PC-3 (cell line): Measurements from ENCODE around the gene TNFRSF18. TPM values are rescaled to one million over a fixed set of nuclear protein-coding genes. Genes with fewer than 3 reads are reported as not detected.

Experiments used
- ATAC-seq: fragments of 200-7000 bp; cut with Tn5 transposase; 2 replicates; pipeline ENCODE4 v1.9.1; 2020; ENCODE audit warnings: mild to moderate bottlenecking, moderate library complexity
- BruUV-seq: library from RNA; stranded (reverse); fragments of 400-500 nt; replicated peaks from 2 replicates; lab custom pipeline; 2021; lab: Mats Ljungman, UMichigan
- CTCF ChIA-PET: fragments of 300-600 bp; sonication (Branson Sonifier 250); formaldehyde crosslinking; loops from one replicate; lab custom pipeline; 2022; ENCODE audit warnings: antibody characterized with exemption; lab: Charles Lee
- POLR2A ChIA-PET: fragments of 300-600 bp; sonication (Branson Sonifier 250); formaldehyde crosslinking; loops from one replicate; lab custom pipeline; 2022; ENCODE audit warnings: antibody characterized with exemption; ENCODE audit not compliant: unreplicated experiment; lab: Charles Lee
- DNase-seq: peaks from one replicate; pipeline ENCODE4 v3.0.0-alpha.2; 2015
- H2AFZ ChIP-seq: fragments of 300-600 bp; sonication (generic); 2 replicates; pipeline ENCODE4 v1.6.0; 2016; ENCODE audit warnings: antibody characterized with exemption, low read length
- H3F3A ChIP-seq: fragments of 300-600 bp; sonication (generic); one replicate; pipeline ENCODE4 v1.6.0; 2017; ENCODE audit warnings: antibody characterized with exemption, low read length, control low read depth, mild to moderate bottlenecking; ENCODE audit not compliant: unreplicated experiment
- H3K27ac ChIP-seq: fragments of 300-600 bp; sonication (generic); 2 replicates; pipeline ENCODE4 v1.5.1; 2016; ENCODE audit warnings: mild to moderate bottlenecking, low read length
- H3K27me3 ChIP-seq: fragments of 300-600 bp; sonication (generic); 2 replicates; pipeline ENCODE4 v1.6.1; 2016; ENCODE audit warnings: low read length, mixed read lengths
- H3K36me3 ChIP-seq: fragments of 300-600 bp; sonication (generic); 2 replicates; pipeline ENCODE4 v1.6.1; 2016; ENCODE audit warnings: low read depth, mixed run types, low read length, mixed read lengths
- H3K4me1 ChIP-seq: fragments of 300-600 bp; sonication (generic); 2 replicates; pipeline ENCODE4 v1.5.1; 2016; ENCODE audit warnings: low read length; ENCODE audit not compliant: insufficient read depth
- H3K4me2 ChIP-seq: fragments of 300-600 bp; sonication (generic); 2 replicates; pipeline ENCODE4 v1.6.0; 2016; ENCODE audit warnings: low read length
- H3K4me3 ChIP-seq: fragments of 300-600 bp; sonication (generic); 2 replicates; pipeline ENCODE4 v1.5.1; 2016; ENCODE audit warnings: mild to moderate bottlenecking, low read length, mixed read lengths
- H3K79me2 ChIP-seq: fragments of 300-600 bp; sonication (generic); 2 replicates; pipeline ENCODE4 v1.6.1; 2017; ENCODE audit warnings: low read length, mixed read lengths
- H3K9ac ChIP-seq: fragments of 300-600 bp; sonication (generic); 2 replicates; pipeline ENCODE4 v1.6.0; 2016; ENCODE audit warnings: mild to moderate bottlenecking, low read length
- H3K9me2 ChIP-seq: fragments of 300-600 bp; sonication (generic); replicated peaks from 2 replicates; pipeline ENCODE4 v1.6.1; 2016; ENCODE audit warnings: mixed run types, low read length, mixed read lengths
- H3K9me3 ChIP-seq: fragments of 300-600 bp; sonication (generic); 2 replicates; pipeline ENCODE4 v1.6.1; 2016; ENCODE audit warnings: low read length, mixed read lengths
- H4K20me1 ChIP-seq: fragments of 300-600 bp; sonication (generic); 2 replicates; pipeline ENCODE4 v1.6.1; 2016; ENCODE audit warnings: low read length, mixed read lengths
- CTCF ChIP-seq: fragments of 300-600 bp; sonication (generic); conservative IDR thresholded peaks from 2 replicates; pipeline ENCODE4 v1.5.1; 2017; ENCODE audit warnings: antibody characterized with exemption, low read depth, mild to moderate bottlenecking, low read length
- EZH2 ChIP-seq: fragments of 300-600 bp; sonication (generic); IDR thresholded peaks from one replicate; pipeline ENCODE4 v1.6.1; 2017; ENCODE audit warnings: antibody characterized with exemption, mild to moderate bottlenecking, low read length; ENCODE audit not compliant: unreplicated experiment
- EZH2phosphoT487 ChIP-seq: fragments of 300-600 bp; sonication (generic); IDR thresholded peaks from 2 replicates; pipeline ENCODE4 v1.6.1; 2018; ENCODE audit warnings: mild to moderate bottlenecking, antibody characterized with exemption, low read length, borderline replicate concordance
- intact Hi-C: fragments of 100-400 bp; cut with micrococcal nuclease; formaldehyde crosslinking; loops from 2 replicates; pipeline ENCODE4 v1.9.0; 2023
- total RNA-seq: library from RNA; depleted of rRNA; stranded (reverse); fragments of >200 nt; gene quantifications from 2 replicates; pipeline ENCODE4 v1.2.3, GENCODE V29; 2014

Gene TNFRSF18
- total RNA-seq, 1 experiment from 2014 or later: 87.2 TPM

- intact Hi-C loops: no loop called here
- Histone ChIP-seq H3K4me2 (peak overlapping the region; percentile 82), H3F3A (no peaks in the 10 kb centered on the region), H2AFZ (peak overlapping the region; percentile 60), H3K27ac (peak overlapping the region; percentile 73), H3K27me3 (no peaks in the 10 kb centered on the region), H3K79me2 (peaks cover 51% of the 10 kb centered on the region), H3K4me1 (peaks cover 27% of the 10 kb centered on the region), H3K9me2 (no peaks in the 10 kb centered on the region), H3K36me3 (no peaks in the 10 kb centered on the region), H3K9me3 (no peaks in the 10 kb centered on the region), H3K9ac (peak overlapping the region; percentile 77), H3K4me3 (peak overlapping the region; percentile 90), H4K20me1 (peaks cover 35% of the 10 kb centered on the region)
- ChIA-PET CTCF (no interaction called here), POLR2A (interaction anchor here (0.5 kb wide), 1 partner anchor 196 kb away, joined by 4 read pairs; no protein-coding TSS in a partner anchor)
- BruUV-seq: no TSS peak
- ATAC-seq (peak; percentile 41), DNase-seq (peak; percentile 97)
- TF ChIP-seq EZH2phosphoT487 (no peak), EZH2 (no peak), CTCF (no peak)
These were observed 43.5 kb downstream of the TNFRSF18 start for GRCh38 chr1:1162597-1163537.

- Histone ChIP-seq H3K9me3 (no peaks in the 10 kb centered on the region), H3K4me3 (no peak overlapping the region), H3K27ac (no peak overlapping the region), H3K9me2 (no peaks in the 10 kb centered on the region), H3K4me2 (no peak overlapping the region), H3K36me3 (no peaks in the 10 kb centered on the region), H4K20me1 (peaks cover 27% of the 10 kb centered on the region), H3K4me1 (peaks cover 32% of the 10 kb centered on the region), H3K27me3 (no peaks in the 10 kb centered on the region), H3K9ac (no peak overlapping the region), H3K79me2 (peaks cover 39% of the 10 kb centered on the region), H3F3A (no peaks in the 10 kb centered on the region), H2AFZ (no peak overlapping the region)
- DNase-seq (no peak), ATAC-seq (no peak)
- BruUV-seq: no TSS peak
- intact Hi-C loops: no loop called here
- TF ChIP-seq EZH2 (no peak), CTCF (no peak), EZH2phosphoT487 (no peak)
- ChIA-PET POLR2A (no interaction called here), CTCF (no interaction called here)
These were observed 44.7 kb downstream of the TNFRSF18 start for GRCh38 chr1:1161683-1162079.
